Measurements from ENCODE around the gene PEX26. TPM values are rescaled to one million over a fixed set of nuclear protein-coding genes. Genes with fewer than 3 reads are reported as not detected.

Gene PEX26
- total RNA-seq, 5 donors from 2014 or later (not counting 1 experiment from before 2014, with no cell fraction given), result 30.2 to 42.7 (median 39.8) TPM

GRCh38 chr22:18055619-18056160 is 22.1 kb upstream of the PEX26 start:
- no peaks in the 10 kb centered on the region for H3K9me3 Mint-ChIP-seq
- ATAC-seq (replicated peaks in 1 of 4), result no peak
- CTCF ChIA-PET, result no interaction called here
- no peak overlapping the region for H3K27ac ChIP-seq (ENCODE audit: low read length)
- no peaks in the 10 kb centered on the region for H3K36me3 Mint-ChIP-seq
- 93% methylated on average over 3 of the region's 7 CpGs for WGBS (ENCODE audit: insufficient coverage)
- H3K36me3 ChIP-seq (ENCODE audit: control insufficient read depth in 2 of 2, extremely low read depth in 1 of 2, insufficient read depth in 1 of 2, low read length in 1 of 2), result no peaks in the 10 kb centered on the region
- no peak overlapping the region for H3K4me3 Mint-ChIP-seq
- DNase-seq, result no peak
- no peak overlapping the region for H3K4me3 ChIP-seq (ENCODE audit: control insufficient read depth in 1 of 2, extremely low read depth in 1 of 2, low read length in 1 of 2)
- no peak overlapping the region for H3K27ac Mint-ChIP-seq
- no peaks in the 10 kb centered on the region for H3K9me3 ChIP-seq
- POLR2A ChIA-PET, result no interaction called here
- peaks cover 0 to 5% of the 10 kb centered on the region in 2 donors for H3K27me3 Mint-ChIP-seq
- peaks cover 0 to 5% (median 0%) of the 10 kb centered on the region in 3 donors for H3K4me1 Mint-ChIP-seq
- peaks cover 0 to 5% of the 10 kb centered on the region in 2 experiments for H3K27me3 ChIP-seq (replicated peaks in 1 of 2; ENCODE audit: control insufficient read depth in 2 of 2, extremely low read depth in 1 of 2, insufficient read depth in 2 of 2, low read length in 1 of 2)
- H3K4me1 ChIP-seq (ENCODE audit: control insufficient read depth in 1 of 2, extremely low read depth in 1 of 2, insufficient read depth in 2 of 2, low read length in 2 of 2), result no peaks in the 10 kb centered on the region

GRCh38 chr22:18056161-18056666 is 21.6 kb upstream of the PEX26 start:
- WGBS (ENCODE audit: insufficient coverage), result 87% methylated on average over 4 of the region's 4 CpGs
- Mint-ChIP-seq H3K27me3 (peaks cover 2 to 5% of the 10 kb centered on the region in 2 donors), H3K4me1 (peaks cover 0 to 5% (median 0%) of the 10 kb centered on the region in 3 donors), H3K36me3 (no peaks in the 10 kb centered on the region), H3K27ac (peak overlapping the region in 1 of 2 donors; percentile 28), H3K9me3 (no peaks in the 10 kb centered on the region), H3K4me3 (no peak overlapping the region)
- no peak for DNase-seq
- ATAC-seq (replicated peaks in 1 of 4), result no peak
- no peak overlapping the region for H3K27ac ChIP-seq (ENCODE audit: low read length)
- no peak overlapping the region for H3K4me3 ChIP-seq (ENCODE audit: control insufficient read depth in 1 of 2, extremely low read depth in 1 of 2, low read length in 1 of 2)
- H3K36me3 ChIP-seq (ENCODE audit: control insufficient read depth in 2 of 2, extremely low read depth in 1 of 2, insufficient read depth in 1 of 2, low read length in 1 of 2), result no peaks in the 10 kb centered on the region
- POLR2A ChIA-PET, result no interaction called here
- H3K4me1 ChIP-seq (ENCODE audit: control insufficient read depth in 1 of 2, extremely low read depth in 1 of 2, insufficient read depth in 2 of 2, low read length in 2 of 2), result no peaks in the 10 kb centered on the region
- H3K27me3 ChIP-seq (replicated peaks in 1 of 2; ENCODE audit: control insufficient read depth in 2 of 2, extremely low read depth in 1 of 2, insufficient read depth in 2 of 2, low read length in 1 of 2), result peaks cover 0 to 8% of the 10 kb centered on the region in 2 experiments
- H3K9me3 ChIP-seq, result no peaks in the 10 kb centered on the region
- CTCF ChIA-PET, result interaction anchor here in 1 of 2 donors (0.6 kb wide), 1 partner anchor 137 kb away, joined by 3 read pairs; no protein-coding TSS in a partner anchor

- 44% methylated on average over 6 of the region's 10 CpGs for WGBS (ENCODE audit: insufficient coverage)
- Mint-ChIP-seq H3K27ac (no peak overlapping the region), H3K36me3 (no peaks in the 10 kb centered on the region), H3K9me3 (no peaks in the 10 kb centered on the region), H3K4me1 (peaks cover 0 to 5% (median 0%) of the 10 kb centered on the region in 3 donors), H3K27me3 (peaks cover 4 to 5% of the 10 kb centered on the region in 2 donors), H3K4me3 (no peak overlapping the region)
- CTCF ChIA-PET, result interaction anchor here in 1 of 2 donors (0.6 kb wide), 1 partner anchor 138 kb away, joined by 3 read pairs; no protein-coding TSS in a partner anchor
- H3K9me3 ChIP-seq, result no peaks in the 10 kb centered on the region
- POLR2A ChIA-PET, result no interaction called here
- ATAC-seq (replicated peaks in 1 of 4), result no peak
- H3K27me3 ChIP-seq (replicated peaks in 1 of 2; ENCODE audit: control insufficient read depth in 2 of 2, extremely low read depth in 1 of 2, insufficient read depth in 2 of 2, low read length in 1 of 2), result peaks cover 0 to 11% of the 10 kb centered on the region in 2 experiments
- no peaks in the 10 kb centered on the region for H3K4me1 ChIP-seq (ENCODE audit: control insufficient read depth in 1 of 2, extremely low read depth in 1 of 2, insufficient read depth in 2 of 2, low read length in 2 of 2)
- H3K27ac ChIP-seq (ENCODE audit: low read length), result no peak overlapping the region
- no peak overlapping the region for H3K4me3 ChIP-seq (ENCODE audit: control insufficient read depth in 1 of 2, extremely low read depth in 1 of 2, low read length in 1 of 2)
- H3K36me3 ChIP-seq (ENCODE audit: control insufficient read depth in 2 of 2, extremely low read depth in 1 of 2, insufficient read depth in 1 of 2, low read length in 1 of 2), result no peaks in the 10 kb centered on the region
- DNase-seq, result no peak
Observed at GRCh38 chr22:18056807-18057474, 20.8 kb upstream of the PEX26 start.

- H3K27ac Mint-ChIP-seq, result no peak overlapping the region
- ChIA-PET POLR2A (no interaction called here), CTCF (no interaction called here)
- H3K4me3 Mint-ChIP-seq, result no peak overlapping the region
- peaks cover 4 to 5% of the 10 kb centered on the region in 2 donors for H3K27me3 Mint-ChIP-seq
- 71% methylated on average over 1 of the region's 4 CpGs for WGBS (ENCODE audit: insufficient coverage)
- H3K4me1 Mint-ChIP-seq, result peaks cover 0 to 5% (median 0%) of the 10 kb centered on the region in 3 donors
- ATAC-seq (replicated peaks in 1 of 4) (no peak), DNase-seq (peak in 1 of 35 experiments; percentile 18)
- H3K36me3 Mint-ChIP-seq, result no peaks in the 10 kb centered on the region
- Histone ChIP-seq H3K4me3 (ENCODE audit: control insufficient read depth in 1 of 2, extremely low read depth in 1 of 2, low read length in 1 of 2) (no peak overlapping the region), H3K36me3 (ENCODE audit: control insufficient read depth in 2 of 2, extremely low read depth in 1 of 2, insufficient read depth in 1 of 2, low read length in 1 of 2) (no peaks in the 10 kb centered on the region), H3K27ac (ENCODE audit: low read length) (no peak overlapping the region), H3K4me1 (ENCODE audit: control insufficient read depth in 1 of 2, extremely low read depth in 1 of 2, insufficient read depth in 2 of 2, low read length in 2 of 2) (no peaks in the 10 kb centered on the region), H3K9me3 (no peaks in the 10 kb centered on the region), H3K27me3 (replicated peaks in 1 of 2; ENCODE audit: control insufficient read depth in 2 of 2, extremely low read depth in 1 of 2, insufficient read depth in 2 of 2, low read length in 1 of 2) (peaks cover 0 to 11% of the 10 kb centered on the region in 2 experiments)
- no peaks in the 10 kb centered on the region for H3K9me3 Mint-ChIP-seq
Observed at GRCh38 chr22:18057568-18058209, 20.1 kb upstream of the PEX26 start.

GRCh38 chr22:18058371-18059093 is 19.3 kb upstream of the PEX26 start:
- Mint-ChIP-seq H3K4me1 (peaks cover 0 to 5% (median 0%) of the 10 kb centered on the region in 3 donors), H3K36me3 (no peaks in the 10 kb centered on the region), H3K9me3 (no peaks in the 10 kb centered on the region), H3K27ac (no peak overlapping the region), H3K27me3 (peaks cover 4 to 6% of the 10 kb centered on the region in 2 donors), H3K4me3 (no peak overlapping the region)
- DNase-seq, result no peak
- CTCF ChIA-PET, result no interaction called here
- POLR2A ChIA-PET, result no interaction called here
- WGBS (ENCODE audit: insufficient coverage), result 84% methylated on average over 4 of the region's 7 CpGs
- Histone ChIP-seq H3K36me3 (ENCODE audit: control insufficient read depth in 2 of 2, extremely low read depth in 1 of 2, insufficient read depth in 1 of 2, low read length in 1 of 2) (no peaks in the 10 kb centered on the region), H3K4me3 (ENCODE audit: control insufficient read depth in 1 of 2, extremely low read depth in 1 of 2, low read length in 1 of 2) (no peak overlapping the region), H3K27ac (ENCODE audit: low read length) (no peak overlapping the region), H3K27me3 (replicated peaks in 1 of 2; ENCODE audit: control insufficient read depth in 2 of 2, extremely low read depth in 1 of 2, insufficient read depth in 2 of 2, low read length in 1 of 2) (peaks cover 0 to 14% of the 10 kb centered on the region in 2 experiments), H3K4me1 (ENCODE audit: control insufficient read depth in 1 of 2, extremely low read depth in 1 of 2, insufficient read depth in 2 of 2, low read length in 2 of 2) (no peaks in the 10 kb centered on the region), H3K9me3 (no peaks in the 10 kb centered on the region)
- no peak for ATAC-seq (replicated peaks in 1 of 4)

- H3K4me1 Mint-ChIP-seq, result peaks cover 0 to 5% (median 0%) of the 10 kb centered on the region in 3 donors
- Histone ChIP-seq H3K4me3 (ENCODE audit: control insufficient read depth in 1 of 2, extremely low read depth in 1 of 2, low read length in 1 of 2) (no peak overlapping the region), H3K9me3 (no peaks in the 10 kb centered on the region), H3K27ac (ENCODE audit: low read length) (no peak overlapping the region), H3K4me1 (ENCODE audit: control insufficient read depth in 1 of 2, extremely low read depth in 1 of 2, insufficient read depth in 2 of 2, low read length in 2 of 2) (no peaks in the 10 kb centered on the region), H3K27me3 (replicated peaks in 1 of 2; ENCODE audit: control insufficient read depth in 2 of 2, extremely low read depth in 1 of 2, insufficient read depth in 2 of 2, low read length in 1 of 2) (peaks cover 0 to 16% of the 10 kb centered on the region in 2 experiments), H3K36me3 (ENCODE audit: control insufficient read depth in 2 of 2, extremely low read depth in 1 of 2, insufficient read depth in 1 of 2, low read length in 1 of 2) (no peaks in the 10 kb centered on the region)
- DNase-seq (no peak), ATAC-seq (replicated peaks in 1 of 4) (no peak)
- peaks cover 7 to 10% of the 10 kb centered on the region in 2 donors for H3K27me3 Mint-ChIP-seq
- no peak overlapping the region for H3K27ac Mint-ChIP-seq
- WGBS (ENCODE audit: insufficient coverage), result 71% methylated on average over 5 of the region's 5 CpGs
- ChIA-PET CTCF (no interaction called here), POLR2A (interaction anchor here in 1 of 2 donors (0.7 kb wide), 1 partner anchor 30 kb away, joined by 6 read pairs; no protein-coding TSS in a partner anchor)
- H3K36me3 Mint-ChIP-seq, result no peaks in the 10 kb centered on the region
- H3K9me3 Mint-ChIP-seq, result no peaks in the 10 kb centered on the region
- no peak overlapping the region for H3K4me3 Mint-ChIP-seq
Observed at GRCh38 chr22:18059094-18059417, 18.7 kb upstream of the PEX26 start.

All from T-cell (primary cell).